ENCODE measurements around the gene IQGAP3.

The IQGAP3 gene

GRCh38 chr1:156508955-156509234 is 63.5 kb downstream of the IQGAP3 start:
- DNase-seq = no peak

DNA sequence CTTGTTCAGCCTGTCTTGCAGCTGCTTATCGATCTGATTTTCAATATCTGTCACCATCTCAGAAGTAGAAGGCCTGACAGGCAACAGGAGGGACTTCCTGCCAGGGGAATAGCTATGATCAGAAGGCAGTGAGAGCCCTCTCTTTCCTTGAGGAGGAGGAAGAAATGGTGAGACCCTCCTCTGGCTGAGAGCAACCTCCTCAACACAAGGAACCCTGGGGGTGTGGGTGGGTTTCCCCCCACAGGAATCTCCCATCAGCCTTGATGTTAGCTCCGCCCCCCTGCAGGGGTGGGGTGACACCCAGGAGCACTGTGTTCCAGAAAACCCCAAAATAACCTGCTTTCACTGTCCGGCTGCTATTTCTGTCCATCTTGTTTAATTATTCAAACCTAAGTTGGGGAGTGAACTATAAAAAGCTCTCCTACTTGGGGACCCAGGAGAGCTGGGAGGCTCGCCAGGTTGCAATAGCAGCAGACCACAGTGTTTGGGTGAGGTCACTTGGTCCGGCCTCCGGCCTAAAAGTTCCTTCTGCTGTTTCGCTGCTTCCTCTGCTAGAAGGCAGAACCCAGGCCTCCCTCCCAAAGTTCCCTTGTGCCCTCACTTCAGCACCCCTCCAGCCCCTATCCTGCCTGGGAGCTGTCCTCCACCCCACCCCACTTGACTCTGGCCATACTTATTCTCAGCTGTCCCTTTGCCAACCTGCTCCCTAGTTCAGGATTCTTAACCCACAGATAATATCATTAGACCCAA is 64.0 kb downstream of the IQGAP3 start:
- DNase-seq = no peak

GRCh38 chr1:156506450-156506849 is 65.9 kb downstream of the IQGAP3 start:
- DNase-seq = no peak

- DNase-seq = no peak
These were observed 66.6 kb downstream of the IQGAP3 start for GRCh38 chr1:156505679-156506298.

DNA sequence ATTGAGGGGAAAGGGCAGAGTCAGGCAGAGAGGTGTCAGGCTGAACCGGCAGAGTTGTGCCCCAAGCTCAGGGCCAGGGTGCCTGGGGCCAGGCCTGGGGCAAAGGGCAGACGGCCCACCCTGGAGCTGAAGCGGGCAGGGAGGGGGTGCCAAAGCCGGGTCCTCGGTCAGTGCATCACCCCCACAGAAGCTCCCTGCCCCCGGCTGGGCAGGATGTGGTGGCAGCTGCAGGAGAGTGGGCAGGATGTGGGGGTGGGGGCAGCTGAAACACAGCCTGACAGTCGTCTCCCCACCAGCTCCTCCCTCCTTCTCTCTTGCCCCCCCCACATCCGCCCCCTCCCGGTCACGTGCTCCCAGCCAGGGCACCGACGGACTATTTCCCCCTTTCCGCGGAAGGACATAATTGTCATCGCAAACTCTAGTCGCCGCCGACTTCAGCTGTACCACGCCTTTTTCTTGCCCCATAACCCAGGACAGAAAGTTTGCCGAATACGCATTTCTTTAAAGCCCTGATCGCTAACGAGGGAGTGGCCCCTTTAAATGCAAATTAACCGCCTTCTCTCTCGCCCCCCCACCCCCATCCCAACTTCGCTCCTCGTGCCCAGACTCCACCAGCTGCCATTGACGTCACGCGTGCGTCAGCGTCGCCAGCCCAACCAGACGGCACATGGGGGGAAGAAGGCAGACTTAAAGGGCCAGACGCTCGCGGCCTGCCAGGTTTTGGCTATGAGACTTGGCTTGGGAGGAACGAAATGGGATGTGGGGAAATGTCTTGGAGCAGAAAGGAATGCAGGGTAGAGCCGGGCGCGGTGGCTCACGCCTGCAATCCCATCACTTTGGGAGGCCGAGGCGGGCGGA is 67.3 kb downstream of the IQGAP3 start:
- DNase-seq = peak; percentile 98

- no peak for DNase-seq
These were observed 67.9 kb downstream of the IQGAP3 start for GRCh38 chr1:156504438-156504813.

DNA sequence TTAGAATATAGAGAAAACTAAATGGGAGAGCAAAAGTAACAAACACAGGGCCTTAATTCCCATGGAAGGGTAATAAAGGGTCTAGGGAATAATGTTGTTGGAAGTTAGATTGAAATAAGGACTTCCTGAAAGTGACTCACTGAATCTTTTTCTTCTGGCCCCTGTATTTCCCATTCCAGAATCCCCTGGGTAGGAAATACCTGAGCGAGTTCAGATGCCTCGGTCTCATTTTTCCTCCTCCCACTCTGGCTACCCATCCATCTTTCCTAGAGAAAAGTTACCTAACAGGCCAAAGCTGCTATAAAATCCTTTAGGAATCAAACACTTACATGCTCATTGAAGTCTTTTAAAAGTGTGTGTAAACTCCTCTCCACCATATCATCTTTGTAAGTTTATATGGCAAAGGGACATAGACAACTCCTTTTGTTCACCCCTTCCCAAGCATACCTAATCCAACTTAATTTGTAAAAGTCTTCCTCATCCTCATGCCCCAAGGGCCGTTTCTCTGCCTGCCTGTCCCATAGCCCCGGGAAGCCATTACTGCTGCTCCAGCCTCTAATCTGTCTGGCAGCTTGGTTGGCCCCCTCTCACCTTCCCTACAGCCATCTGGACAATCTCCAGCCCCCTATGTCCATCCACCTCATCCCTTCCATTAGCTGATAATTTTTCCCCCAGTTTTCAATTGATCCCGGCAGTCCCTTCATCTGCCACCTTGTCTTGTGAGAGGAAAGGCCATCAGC is 68.5 kb downstream of the IQGAP3 start:
- no peak for DNase-seq

DNA sequence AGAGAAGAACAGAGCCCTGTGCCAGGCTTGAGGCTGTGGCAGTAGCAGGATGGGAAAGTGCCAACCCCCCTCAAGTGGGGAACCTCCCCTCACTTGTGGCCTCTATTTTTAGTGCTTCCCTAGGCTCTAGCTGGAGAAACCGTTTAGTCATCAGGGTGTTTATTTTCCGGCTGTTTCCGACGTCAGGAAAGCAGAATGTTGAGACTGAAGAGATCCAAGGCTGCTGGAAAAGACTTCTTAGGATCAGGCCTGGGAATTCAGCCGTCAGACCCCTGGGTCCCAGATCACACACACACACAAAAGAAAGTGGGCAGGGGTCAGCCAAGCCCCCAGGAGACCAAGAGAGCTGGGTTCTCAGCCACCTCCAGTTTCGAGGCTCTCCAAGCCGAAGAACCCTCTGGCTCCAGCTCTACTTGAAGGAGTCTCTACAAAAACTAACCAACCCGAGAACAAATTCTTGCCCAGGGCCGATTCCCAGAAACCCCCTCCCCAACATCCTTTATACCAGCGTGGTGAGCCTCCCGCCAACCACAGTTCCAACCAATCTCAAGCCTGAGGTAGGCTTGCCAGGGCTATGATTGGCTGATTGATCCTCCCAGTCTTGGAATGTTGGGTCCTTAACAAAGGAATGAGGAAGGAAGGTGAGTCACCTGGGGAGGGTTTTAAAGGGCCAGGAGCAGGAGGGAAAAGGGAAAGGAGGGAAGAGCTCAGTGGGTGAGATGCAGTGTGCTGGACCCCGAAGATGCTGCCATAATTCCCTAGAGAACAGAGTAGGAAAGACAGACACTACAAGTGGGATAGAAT is 69.3 kb downstream of the IQGAP3 start:
- DNase-seq = no peak

DNA sequence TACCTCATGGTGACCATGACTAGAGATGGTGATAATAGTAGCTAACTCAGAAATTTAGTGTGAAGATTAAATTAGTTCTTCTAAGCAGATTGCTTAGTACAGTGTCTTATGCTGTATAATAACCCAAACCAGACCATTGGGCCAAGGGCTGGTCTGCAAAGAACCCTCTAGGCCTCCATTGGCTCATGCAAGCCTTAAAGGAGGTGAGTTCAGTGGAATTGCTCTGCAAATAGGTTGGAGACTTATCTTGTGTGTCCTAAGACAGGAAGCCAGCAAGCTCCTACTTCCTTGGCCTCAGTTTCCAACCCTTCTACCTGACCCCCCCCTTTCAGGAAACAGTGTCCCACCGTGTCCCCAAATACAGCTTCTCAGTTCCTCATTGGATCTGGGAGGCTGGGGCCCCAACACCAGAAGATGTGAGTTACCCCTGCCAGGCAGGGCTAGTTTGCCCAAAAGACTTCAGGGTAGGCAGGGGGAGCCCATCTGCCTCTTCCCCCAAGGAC is 69.9 kb downstream of the IQGAP3 start:
- DNase-seq = no peak

- peak; percentile 94 for DNase-seq
These were observed 71.4 kb downstream of the IQGAP3 start for GRCh38 chr1:156500793-156501506.

- DNase-seq = no peak
These were observed 71.9 kb downstream of the IQGAP3 start, which contains the start of gene MEF2D for GRCh38 chr1:156500543-156500792. Gene MEF2D (minus strand): TSS chr1:156500775. CDS start chr1:156483292, 17,483 bp downstream.

DNA sequence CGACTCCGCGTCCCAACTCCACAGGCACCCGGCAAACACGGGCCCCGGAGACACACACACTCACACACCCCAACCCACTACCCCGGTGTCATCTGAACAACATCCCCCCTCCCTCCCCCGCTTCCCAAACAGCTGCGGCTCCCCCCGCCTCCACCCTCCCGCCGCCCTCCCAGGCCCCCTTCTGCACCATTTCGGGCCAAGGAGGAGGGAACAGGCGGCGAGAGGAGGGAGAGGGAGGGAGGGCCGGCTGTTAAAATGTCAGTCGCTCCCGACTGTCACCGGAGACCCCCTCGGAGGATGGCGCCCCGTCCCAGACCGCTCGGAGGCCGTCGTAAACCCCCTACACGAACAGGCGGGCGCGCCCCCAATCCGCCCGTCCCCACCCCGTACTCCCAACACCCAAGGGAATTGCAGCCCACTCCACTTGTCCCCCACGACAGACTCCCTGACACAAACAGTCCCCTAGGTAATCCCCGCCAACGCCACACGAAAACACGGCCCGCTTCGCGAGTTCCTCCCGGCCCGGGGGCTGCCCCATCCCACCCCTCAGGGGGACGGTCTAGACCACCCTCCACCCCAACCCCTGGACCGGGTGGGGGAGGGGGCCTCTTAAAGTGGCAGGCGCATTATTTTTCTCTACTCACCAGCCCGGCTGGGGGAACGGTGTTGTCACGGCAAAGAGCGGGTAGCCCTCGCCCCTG is 72.4 kb downstream of the IQGAP3 start:
- peak; percentile 55 for DNase-seq

DNA sequence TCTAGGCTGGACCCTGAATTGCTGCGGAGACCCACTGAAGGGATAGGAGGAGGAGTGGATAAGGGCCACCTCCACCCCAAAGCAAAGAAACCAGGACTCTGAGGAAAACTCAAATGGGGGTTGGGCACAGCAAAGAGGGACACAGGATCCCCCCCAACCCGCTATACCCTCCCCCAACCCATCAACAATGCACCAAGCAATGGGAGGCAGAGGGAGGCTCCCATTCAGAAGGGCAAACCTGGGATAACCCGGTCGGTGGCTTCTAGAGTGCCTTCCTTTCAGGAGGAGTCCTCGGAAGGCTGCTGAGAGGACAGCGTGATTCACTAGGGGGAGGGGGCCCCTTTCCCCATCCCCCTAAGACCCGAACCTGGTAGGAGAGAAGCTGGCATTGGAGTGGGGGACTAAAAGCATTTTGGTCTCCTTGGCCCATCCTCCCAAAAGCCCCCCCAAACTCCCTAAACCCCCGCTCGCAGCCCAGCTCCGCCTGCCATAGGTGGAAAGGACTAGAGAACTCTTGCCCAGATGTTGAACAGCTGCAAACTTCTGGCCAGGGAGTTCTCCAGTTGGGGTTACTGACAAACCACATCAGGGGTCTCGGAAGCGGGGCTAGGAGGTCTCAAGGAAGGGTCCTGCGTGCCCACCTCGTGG is 73.0 kb downstream of the IQGAP3 start:
- no peak for DNase-seq

GRCh38 chr1:156498432-156499193 is 73.8 kb downstream of the IQGAP3 start:
- DNase-seq = no peak

DNA sequence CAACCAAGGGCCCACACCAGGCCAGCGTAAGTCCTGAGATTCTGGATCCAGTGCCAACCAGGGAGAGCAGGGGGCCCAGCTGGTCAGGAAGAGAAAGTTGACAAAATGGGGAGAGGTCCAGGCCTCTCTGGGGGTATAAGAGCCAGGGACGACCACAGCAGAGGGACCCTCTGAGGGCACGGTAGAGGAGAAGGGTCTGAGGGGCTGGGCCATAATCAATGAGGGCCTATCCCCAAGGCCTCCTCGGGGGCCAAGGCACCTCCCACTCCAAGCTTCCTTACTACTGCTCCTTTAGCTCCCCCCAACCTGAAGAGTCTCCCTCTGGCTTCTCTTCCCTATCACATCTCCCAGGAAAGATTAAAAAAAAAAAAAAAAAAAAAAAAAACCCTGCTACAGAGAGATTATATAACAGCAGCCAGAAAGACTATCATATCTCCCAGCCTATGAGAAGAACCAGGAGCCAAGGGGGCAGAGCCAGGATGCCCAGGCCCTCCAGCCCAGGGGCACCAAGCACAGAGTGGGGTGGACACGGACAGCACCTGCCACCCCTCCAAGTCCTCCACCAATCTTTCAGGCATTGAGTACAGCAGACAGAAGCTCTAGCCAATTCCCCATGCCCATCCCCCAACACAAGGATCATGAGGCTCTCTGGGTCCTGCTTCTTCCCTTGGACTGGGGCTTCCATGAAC is 74.5 kb downstream of the IQGAP3 start:
- no peak for DNase-seq

DNA sequence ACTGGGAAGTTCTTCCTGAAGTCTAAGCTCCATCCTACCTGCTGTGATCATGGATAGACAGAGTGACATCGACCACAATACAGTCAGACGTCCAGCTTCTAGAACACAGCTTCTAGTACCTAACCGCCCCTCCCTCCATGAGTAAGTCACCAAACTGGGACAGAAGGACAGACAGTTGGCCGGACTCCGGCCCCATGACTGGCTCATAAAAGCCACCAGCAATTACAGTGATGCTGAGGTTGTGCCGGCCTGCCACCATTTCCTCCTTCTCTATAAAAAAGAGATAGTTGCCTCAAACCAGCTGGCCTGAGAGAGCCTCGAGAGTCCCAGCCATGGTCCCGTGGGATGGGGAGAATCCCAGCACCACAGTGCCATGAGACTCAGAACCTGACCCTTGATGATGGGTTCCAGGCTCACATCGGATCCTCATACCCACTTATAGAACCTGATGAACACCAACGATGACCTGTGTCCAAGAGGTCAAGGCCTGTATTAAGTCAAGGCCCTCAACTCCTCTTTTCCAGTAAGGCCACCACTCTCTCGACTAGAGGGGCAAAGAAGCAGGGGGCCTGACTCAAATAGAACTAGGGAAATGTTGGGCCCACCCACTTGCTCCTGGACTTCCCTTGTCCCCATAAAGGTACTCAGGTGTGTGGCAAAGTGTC is 75.2 kb downstream of the IQGAP3 start:
- no peak for DNase-seq

DNA sequence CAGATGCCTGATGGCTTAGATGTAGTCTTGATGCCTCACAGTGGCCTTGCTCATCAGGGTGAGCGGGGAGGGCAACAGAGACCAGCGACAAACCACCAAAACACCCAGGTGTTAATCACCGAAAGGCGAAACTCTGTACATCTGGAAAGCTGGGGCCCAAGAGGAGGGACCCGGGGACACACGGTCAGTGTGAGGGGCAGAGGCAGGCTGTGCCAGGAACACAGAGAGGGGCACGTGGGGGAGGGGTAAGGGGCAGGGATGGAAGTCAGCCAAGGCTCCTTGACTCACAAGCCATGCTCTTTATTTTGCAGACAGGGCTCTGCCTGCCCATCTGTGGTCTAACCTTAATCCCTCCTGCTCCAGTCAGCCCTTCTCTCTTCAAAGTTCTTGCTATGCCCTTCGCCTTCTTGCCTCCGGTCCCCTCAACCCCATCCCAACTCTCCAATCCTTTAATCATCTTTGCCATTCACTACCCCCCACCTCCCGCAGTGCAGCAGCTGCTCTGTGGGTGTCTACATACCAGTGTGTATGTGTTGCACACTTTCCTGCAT is 76.1 kb downstream of the IQGAP3 start:
- DNase-seq = no peak

Measured in stimulated activated CD4-positive, alpha-beta T cell treated with anti-CD3 and anti-CD28 coated beads, Interleukin-4, amount 100 ng/mL, for 1 hour (primary cell).